Retinal pigment epithelial cell (primary cell): Measurements from ENCODE around the gene PEBP1.
A peak's percentile ranks its signal among the peaks of the same experiment; 100 is the strongest.
"Not testable (repeated sequence)": the region's sequence is repeated elsewhere in the genome, so short reads cannot be mapped to it uniquely, and the experiment has no call there.

Source experiments
- DNase-seq: peaks from one replicate; pipeline ENCODE4 v3.0.0-alpha.2; 2010; ENCODE audit warnings: low read depth
- H3K4me3 ChIP-seq: 2 replicates; pipeline ENCODE4 v1.5.1; 2011; ENCODE audit warnings: mild to moderate bottlenecking, low read length, control low read depth, moderate library complexity
- TF ChIP-seq, protein P1 (sequence below): conservative IDR thresholded peaks from 2 replicates; pipeline ENCODE4 v1.5.1; 2011; ENCODE audit warnings: low read depth, low read length, control low read depth, inconsistent platforms

PEBP1 gene

DNA sequence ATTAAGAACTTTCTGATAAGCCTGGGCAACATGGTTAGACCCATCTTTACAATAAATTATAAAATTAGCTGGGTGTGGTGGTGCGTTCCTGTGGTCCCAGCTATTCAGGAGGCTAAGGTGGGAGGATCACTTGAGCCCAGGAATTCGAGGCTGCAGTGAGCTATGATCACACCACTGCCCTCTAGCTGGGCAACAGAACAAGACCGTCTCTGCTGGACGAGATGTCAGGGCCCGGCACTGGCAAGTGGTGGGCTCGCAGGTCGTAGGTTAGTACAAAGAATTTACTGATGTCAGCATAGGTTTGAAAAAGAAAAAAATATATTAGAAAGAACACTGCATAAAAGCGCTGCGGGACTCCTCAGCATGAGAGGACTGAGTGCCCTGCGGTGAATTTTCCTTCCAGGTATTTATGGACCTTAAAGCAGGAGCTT is 16.5 kb upstream of the PEBP1 start:
- H3K4me3 ChIP-seq: no peak overlapping the region
- TF ChIP-seq, protein P1, sequence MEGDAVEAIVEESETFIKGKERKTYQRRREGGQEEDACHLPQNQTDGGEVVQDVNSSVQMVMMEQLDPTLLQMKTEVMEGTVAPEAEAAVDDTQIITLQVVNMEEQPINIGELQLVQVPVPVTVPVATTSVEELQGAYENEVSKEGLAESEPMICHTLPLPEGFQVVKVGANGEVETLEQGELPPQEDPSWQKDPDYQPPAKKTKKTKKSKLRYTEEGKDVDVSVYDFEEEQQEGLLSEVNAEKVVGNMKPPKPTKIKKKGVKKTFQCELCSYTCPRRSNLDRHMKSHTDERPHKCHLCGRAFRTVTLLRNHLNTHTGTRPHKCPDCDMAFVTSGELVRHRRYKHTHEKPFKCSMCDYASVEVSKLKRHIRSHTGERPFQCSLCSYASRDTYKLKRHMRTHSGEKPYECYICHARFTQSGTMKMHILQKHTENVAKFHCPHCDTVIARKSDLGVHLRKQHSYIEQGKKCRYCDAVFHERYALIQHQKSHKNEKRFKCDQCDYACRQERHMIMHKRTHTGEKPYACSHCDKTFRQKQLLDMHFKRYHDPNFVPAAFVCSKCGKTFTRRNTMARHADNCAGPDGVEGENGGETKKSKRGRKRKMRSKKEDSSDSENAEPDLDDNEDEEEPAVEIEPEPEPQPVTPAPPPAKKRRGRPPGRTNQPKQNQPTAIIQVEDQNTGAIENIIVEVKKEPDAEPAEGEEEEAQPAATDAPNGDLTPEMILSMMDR: no peak
- DNase-seq: no peak

DNA sequence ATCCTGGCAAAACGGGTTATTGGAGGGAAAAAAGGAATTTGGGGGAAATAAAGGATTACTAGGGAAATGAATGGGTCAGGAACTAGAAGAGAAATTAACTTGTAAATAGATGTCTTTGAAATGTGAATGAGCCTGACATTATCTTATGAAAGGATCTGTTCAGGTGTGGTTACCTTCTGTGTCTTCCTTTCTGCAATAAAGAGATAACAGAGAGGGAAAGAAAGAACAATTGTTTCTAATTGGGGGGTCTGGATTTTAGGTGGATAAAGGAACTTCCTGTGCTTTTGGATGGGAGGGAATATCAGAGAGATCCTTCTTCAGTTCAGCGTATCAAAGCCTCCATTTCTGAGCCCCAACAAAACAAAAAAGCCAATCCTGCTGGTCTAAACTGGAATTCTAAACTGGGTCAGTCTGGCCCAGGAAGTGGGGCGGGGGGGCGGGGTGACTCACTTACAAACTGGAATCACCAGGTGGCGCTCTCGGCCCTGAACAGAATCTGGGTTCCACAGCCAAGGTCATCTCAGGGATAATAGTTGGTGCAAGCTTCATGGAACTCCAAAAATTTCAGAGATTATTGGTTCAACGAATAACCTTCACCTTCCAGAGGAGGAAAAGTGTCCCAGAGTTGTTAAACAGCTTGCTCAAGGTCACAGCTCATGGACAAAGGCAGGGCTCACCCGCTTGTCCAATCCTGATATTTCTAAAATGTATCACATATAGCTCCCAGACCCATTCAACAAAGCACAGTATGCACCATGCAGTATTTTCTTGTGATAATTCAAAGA is 15.2 kb upstream of the PEBP1 start:
- no peak for DNase-seq
- H3K4me3 ChIP-seq: no peak overlapping the region

DNA sequence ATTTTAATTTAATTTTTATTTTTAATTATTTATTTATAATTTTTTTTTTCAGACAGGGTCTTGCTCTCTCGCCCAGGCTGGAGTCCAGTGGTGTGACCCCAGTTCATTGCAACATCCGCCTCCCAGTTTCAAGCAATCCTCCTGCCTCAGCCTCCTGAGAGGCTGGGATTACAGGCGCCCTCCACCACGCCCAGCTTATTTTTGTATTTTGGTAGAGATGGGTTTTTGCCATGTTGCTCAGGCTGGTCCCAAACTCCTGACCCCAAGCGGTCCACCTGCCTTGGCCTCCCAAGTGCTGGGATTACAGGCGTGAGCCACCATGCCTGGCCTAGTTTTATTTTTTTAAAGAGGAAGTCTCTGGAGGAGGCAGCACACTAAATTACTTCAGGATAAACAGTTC is 13.7 kb upstream of the PEBP1 start:
- DNase-seq: no peak
- H3K4me3 ChIP-seq: no peak overlapping the region
- TF ChIP-seq, protein P1: no peak

More for the DNA sequence above, 15.2 kb upstream of the PEBP1 start:
- TF ChIP-seq, protein P1: peak; percentile 65

DNA sequence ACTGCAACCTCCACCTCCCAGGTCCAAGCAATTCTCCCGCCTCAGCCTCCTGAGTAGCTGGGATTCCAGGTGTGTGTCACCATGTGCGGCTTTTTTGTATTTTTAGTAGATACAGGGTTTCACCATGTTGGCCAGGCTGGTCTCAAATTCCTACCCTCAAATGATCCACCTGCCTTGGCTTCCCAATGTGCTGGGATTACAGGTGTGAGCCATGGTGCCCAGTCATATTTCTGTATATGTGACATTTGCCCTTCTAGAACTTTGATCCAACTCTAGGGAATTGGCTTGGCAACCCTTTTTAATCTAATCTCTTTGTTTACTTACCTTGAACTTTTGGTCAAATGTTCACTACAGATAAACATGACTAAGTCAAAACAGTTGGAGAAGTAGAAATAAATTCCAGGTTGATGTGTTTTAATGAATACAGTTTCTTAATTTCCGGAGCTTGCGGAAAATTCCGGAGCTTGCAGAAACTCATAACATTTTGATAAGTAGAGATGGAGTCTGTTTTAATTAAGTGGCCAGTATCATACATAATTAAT is 11.5 kb upstream of the PEBP1 start:
- TF ChIP-seq, protein P1: no peak
- no peak for DNase-seq
- H3K4me3 ChIP-seq: no peak overlapping the region

DNA sequence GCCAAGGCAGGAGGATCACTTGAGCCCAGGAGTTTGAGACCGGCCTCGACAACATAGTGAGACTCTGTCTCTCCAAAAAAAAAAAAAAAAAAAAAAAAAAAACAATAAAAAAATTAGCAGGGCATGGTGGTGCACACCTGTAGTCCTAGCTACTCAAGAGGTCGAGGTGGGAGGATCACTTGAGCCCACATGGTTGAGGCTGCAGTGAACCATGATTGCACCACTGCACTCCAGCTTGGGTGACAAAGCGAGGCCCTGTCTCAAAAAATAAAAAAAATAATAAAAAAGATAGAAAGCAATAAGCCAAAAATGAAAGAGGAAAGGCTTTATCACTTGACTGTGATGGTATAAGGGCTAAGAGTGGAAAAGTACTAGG is 10.2 kb upstream of the PEBP1 start:
- H3K4me3 ChIP-seq: no peak overlapping the region
- no peak for DNase-seq
- TF ChIP-seq, protein P1: no peak

DNA sequence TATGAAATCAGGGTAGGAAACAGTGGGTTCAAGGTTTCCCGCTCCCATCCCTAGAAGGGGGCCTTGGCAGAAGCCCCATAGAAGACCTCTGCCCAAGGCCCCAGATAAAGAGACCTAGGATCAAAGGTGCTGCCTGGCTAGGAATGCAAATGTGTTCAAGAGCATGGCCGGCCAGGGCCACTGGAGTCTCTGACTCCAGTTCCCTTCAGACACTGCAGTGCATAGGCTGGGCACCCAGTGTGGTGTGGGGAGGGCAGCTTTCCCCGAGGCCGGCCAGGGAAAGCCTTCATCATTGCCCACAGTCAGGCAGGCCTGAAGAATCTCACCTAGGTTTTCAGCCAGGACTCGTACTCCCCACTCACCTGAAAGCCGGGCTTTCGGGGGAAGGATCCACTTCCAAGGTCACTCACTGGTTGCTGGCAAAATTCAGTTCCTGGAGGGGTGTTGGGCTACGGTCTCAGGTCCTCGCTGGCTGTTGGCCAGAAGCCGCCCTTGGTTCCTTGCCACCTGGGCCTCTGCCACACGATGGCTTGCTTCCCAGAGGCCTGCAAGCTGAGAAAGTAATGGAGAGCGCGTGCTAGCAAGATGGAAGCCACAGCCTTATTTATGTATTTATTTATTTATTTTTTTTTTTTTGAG is 9.7 kb upstream of the PEBP1 start:
- TF ChIP-seq, protein P1: no peak
- no peak overlapping the region for H3K4me3 ChIP-seq
- no peak for DNase-seq

DNA sequence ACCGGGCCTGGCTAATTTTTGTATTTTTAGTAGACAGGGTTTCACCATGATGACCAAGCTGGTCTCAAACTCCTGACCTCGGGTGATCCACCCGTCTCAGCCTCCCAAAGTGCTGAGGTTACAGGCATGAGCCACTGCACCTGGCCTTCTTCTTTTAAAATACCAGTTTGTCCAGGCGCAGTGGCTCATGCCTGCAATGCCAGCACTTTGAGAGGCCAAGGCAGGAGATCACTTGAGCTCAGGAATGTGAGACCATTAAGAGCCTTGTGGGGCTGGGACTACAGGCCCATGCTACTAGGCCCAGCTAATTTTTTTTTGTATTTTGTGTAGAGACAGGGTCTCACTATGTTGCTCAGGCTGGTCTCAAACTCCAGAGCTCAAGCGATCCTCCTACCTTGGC is 8.1 kb upstream of the PEBP1 start:
- TF ChIP-seq, protein P1: no peak
- no peak for DNase-seq
- H3K4me3 ChIP-seq: no peak overlapping the region

DNA sequence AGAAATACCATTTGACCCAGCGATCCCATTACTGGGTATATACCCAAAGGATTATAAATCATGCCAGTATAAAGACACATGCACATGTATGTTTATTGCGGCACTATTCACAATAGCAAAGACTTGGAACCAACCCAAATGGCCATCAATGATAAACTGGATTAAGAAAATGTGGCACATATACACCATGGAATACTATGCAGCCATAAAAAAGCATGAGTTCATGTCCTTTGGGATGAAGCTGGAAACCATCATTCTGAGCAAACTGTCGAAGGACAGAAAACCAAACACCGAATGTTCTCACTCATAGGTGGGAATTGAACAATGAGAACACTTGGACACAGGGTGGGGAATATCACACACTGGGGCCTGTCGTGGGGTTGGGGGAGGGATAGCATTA is 6.5 kb upstream of the PEBP1 start:
- not testable (repeated sequence) for H3K4me3 ChIP-seq, DNase-seq
